Inferior parietal cortex (tissue), 1 donor: ENCODE measurements around the gene FBXW12.

Source experiments
- DNase-seq: peaks from one replicate; pipeline ENCODE4 v3.0.0-alpha.2; 2016; ENCODE audit errors: extremely low spot score

The FBXW12 gene

DNA sequence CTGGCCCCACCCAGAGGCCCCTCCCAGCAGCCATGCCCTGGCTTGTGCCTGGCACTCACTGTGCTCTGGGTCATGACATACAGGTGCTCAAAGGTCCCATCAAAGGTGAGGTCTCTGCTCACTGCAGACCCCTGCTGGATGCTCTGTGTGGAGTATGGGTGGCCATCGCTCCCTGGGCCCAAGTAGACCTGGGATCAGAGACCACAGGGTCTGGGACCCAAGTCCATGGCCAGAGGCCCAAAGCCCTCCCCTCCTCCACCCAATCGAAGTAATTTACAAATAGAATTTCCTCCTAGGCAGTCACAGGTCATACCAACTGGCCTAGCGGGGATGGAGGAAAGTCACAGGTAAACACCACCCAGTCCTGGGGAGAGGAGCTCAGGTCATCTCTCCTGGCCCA lies 50.3 kb downstream of the FBXW12 start:
- DNase-seq, result no peak

DNA sequence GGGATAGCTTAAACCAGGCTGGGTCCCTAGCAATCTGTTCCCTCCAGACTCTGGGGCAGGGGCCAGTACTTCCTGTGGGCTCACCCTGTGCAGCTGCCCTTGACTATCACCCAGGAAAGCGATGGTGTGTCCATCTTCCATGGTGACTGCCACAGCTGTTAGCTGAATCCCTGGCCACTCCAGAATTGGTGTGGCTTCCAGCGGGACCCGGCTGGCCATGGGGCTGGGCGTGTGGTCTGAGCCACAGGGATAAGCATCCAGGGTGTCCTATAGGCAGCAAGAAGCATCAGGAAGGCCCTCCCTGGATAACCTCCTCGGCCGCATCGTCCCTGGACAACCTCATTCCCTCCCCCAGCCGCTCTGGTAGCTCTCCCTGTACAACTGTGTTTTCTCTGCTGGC lies 50.7 kb downstream of the FBXW12 start:
- DNase-seq, result no peak

DNA sequence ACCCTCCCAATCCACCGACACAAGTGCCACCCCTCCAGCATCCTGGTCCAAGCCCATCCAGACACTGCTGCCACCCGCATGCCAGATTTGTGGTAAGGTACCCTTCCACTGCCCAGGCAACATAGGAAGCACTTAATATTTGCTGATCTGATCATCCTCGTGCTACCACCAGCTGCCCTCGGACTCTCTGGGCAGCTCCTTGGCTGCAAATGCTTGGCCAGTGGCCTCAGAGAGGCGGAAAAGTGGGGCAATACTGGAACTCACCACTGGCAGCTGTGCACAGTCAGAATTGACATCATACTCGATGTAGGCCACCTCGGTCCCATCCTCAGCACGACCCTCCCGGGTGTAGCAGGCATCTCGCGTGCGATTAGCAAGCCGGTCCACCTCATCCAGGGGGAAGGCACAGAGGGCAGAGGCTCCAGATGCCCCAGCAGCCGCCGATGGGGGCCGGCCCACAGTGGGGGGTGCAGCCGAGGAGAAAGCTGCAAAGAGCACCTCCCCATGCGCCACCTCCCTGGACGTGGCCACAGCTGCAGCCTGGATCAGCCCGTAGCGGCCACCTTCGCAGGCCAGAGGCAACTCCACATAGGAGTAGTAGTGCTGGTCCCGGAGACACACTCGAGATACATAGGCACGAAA lies 51.3 kb downstream of the FBXW12 start:
- DNase-seq, result no peak

DNA sequence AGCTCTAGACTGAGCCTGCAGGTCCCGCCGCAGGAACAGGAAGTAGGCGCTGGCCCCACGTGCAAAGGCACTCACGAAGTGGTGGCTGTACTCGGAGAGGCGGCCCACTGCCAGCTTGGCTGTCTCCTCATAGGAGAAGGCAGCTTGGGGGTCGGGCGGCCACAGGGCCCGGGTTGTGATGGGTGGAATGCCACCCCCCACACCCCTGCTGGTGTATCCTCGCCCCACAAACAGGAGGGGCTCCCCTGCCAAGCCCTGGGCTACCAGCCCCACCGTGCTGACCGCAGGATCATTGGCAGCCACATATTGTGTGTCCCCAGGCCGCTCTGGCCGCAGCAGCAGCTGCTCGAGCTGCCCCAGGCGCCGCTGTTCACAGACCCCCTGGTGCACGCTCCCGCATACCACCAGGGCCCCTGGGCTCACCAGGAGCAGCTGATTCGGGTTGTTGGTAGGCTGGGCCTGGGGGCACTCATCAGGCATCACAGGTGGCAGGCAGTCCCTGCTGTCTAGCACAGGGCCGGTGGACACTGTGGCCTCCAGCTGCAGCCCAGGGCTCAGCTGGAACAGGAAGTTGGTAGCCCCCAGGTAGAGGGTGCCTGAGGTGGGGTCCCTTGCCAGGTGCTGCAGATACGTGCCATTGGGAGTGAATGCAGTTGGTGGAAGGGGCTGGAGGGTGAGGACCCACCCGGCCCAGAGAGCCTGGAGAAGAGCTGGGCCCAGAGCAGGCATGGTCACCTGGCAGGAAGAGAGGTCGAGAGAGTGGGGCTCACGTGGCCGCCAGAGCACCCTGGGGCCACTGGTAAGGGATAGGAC lies 52.1 kb downstream of the FBXW12 start:
- DNase-seq, result no peak

DNA sequence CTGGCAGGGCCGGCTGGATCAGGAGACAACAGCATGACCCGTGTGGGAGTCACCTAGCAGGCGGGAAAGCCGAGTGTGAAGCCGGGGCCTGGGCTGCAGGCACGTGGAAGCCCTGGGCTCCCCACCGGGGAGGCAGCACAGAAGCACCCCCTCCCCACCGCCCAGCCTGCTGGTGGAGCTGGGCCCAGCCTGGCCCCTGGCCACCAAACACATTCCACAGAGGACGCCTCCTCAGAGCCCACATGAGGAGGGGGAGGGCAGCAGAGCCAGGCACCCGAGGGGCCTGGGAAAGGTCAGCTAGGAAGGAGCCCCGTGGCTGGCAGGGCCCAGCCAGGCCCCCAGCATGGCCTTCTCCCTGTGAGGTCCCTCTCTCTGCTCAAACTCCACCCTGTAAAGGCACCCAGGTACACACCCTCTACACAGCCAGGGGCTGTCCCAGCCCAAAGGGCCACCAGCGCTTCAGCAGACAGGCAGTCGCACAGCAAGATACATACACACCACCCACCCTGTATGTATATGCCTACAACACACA lies 53.3 kb downstream of the FBXW12 start:
- no peak for DNase-seq

DNA sequence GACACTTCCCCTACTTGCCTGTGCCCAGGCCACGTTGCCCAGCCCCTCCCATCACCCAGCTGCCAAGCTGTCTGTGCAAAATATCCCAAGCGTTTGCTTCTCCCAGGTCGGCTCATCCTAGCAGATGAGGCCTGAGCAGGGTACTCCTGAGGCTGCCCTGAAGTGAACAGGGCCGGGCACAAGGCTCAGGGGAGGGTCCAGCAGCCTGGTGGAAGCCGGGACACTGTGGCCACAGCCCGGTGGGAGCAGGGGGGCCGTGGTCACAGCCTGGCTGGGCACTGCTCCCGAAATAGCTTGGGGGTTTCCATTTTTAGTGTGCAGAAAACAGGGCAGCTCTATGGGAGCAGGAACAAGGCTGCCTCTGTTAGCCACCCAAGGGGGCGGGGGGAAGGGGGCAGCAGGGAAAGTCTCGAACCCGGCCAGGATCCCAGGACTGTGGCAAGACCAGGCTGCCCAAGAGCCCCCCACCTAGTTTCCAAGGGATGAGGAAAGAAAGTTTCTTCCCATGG lies 54.4 kb downstream of the FBXW12 start:
- peak; percentile 83 for DNase-seq

DNA sequence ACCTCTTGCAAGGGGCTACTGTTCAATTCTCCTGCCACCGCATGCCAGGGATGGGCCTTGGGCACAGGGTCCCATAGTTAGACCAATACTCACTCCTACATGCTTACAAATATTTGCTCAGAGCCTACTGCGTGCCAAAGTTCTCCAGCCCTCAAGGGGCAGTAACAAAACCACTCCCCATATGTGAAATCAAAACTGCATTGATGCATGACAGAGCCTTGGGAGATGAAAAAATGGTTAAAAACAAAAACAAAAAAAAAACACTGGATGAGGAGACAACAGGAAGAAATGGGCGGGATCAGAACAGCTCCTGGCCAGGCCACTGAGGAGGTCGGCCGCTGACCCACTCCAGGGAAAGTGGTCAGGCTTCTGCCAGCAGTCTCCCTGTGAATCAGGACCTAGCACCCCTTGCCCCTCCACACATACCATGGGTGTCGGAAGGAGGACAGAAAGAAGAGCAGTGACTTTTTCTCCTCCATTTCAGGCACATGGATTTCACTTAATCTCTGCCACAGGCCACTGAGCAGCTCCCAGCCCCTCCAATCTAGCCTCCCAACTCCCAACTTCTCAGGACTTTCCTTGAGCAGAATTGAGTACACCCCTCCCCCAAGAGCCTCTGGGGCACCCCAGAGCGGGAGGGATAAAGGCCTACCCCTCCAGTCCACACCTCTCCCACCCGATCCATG lies 55.1 kb downstream of the FBXW12 start:
- DNase-seq, result no peak

DNA sequence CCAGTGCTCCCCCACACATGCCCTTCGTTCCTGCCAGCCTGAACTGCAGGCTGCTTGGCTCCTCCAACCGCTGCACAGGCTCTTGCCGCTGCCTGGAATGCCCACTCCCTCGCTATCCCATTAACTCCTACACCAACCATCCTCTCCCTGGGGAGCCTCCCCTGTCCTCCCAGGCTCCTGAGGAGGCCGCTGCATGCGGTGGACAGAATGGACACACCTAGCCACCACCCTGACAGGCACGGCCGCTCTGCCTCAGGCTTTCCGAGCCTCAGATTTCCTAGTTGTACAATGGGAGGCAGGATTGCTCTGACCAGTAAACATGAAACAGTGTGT lies 55.6 kb downstream of the FBXW12 start:
- no peak for DNase-seq

DNA sequence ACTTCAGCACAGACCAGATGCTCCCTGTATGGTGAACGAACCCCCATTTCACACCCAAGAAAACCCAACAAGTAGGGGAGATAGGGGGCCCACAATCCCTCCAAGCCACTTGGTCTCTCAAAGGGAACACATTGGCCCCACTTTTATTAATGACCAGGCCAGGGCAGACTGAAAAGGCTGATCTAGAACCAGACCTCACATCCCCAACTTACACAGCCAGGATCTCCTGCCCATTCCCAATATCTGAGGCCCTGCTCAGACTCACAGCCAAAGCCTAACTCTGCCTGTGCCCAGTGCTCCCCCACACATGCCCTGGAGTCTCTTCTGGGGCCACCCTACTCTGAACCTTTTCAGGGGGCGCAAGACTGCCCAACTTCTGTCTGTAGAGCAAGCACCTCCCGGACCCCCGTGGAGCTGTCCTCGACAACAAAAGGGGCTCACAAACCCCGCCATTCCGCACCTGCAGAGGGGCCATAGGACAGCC lies 56.1 kb downstream of the FBXW12 start:
- no peak for DNase-seq

DNA sequence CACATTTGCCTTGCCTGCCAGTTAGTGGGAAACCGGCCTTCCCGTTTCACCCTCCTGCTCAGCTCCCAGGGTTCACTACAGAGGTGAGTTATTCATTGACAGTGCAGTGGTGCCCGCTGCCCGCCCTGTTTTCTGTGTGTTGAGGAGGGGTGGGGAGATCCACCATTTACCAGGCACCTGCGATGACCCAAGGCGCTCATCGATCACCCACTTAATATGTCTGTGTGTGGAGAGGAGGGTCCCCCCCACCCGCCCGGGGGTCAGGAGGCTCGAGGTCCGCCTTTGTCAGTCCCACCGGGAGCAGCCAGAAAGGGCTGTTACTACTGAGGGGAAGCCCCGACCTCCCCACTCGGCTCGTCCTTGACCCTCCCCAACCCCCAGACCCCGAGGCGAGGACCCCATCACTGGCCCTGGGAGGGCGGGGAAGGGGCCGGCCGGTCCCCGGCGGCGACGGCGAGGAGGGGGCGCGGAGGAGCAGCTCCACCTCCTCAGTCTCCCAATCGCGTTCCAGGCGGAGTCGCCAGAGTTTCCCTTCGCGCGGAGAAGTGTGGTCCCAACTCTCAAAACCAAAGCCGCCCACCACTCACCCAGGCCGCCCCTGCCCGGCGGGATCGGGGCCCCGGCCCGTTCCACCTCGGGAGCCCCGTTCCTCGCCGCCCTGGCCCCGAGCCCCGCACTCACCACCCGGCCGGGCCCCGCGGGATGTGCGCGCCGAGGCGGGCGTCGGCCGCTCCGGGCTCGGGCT lies 56.7 kb downstream of the FBXW12 start:
- DNase-seq, result no peak

DNA sequence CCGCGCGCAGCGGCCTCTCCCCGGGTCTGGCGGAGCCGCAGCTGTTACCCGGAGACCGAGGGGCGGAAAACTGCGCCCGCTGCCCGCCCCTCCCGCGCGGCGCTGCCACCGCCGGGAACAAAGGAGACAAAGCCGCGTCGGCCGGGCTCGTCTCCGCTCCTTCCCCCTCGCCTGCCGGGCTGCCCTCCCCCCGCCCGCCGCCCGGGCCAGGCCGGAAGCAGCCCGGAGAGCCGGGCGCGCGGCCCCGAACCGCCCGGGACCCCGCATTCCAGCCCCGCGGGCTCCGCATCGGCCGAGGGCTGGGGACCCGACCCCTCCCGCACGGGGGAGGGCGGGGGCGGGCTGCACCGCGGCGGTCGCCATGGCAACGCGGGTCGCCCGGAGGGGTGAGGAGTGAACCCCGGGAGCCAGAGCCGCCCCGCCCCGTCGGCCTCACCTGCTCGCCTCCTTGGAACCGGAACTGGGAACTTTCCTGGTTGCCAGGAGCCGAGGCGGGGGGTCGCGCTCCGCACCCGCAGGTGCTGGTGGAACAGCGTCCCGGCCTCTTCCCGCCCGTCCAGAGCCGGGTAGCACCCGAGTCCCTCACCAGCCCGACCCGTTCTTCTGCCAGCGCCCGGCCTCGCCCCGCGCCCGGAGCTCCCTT lies 57.4 kb downstream of the FBXW12 start:
- DNase-seq, result peak; percentile 54

DNA sequence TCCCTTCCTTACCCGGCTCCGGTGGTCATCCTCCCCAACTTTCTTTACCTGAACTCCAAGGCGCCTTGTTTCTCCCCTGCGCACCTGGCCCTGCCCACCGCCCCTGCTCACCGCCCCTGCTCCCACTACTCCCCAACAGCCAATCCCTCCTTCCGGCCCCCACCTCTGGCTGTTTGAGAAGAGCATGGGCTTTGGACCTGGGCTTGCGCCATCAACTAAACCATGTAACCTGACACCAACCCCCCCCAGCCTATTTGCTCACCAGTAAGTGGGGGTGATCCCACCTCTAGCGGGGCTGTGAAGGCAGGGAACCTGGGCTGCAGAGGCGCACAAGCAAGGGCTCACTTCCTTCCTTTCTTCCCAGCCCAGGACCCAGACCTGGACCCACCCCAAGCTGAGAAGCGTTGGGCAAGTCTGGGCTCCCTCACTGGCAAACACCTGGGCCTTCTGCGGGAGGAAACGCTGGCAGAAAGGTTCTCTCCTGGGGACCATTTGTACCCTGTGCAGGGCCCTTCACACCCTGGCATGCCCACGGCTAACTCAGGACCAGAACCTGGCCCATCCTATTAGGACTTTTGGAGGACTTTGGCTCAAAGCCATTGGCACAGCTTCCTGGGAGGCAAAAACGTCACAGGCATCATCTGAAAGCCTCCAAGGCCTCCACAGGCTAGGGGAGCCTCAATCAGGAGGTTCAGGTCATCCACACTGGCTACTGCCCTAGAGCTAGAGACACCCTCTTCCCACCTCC lies 58.1 kb downstream of the FBXW12 start, which contains the start of gene PLXNB1:
Gene PLXNB1 (minus strand): TSS at position 127 of the 748 bp plus-strand sequence. CDS start 5,475 bp downstream, outside the sequence.
- no peak for DNase-seq

DNA sequence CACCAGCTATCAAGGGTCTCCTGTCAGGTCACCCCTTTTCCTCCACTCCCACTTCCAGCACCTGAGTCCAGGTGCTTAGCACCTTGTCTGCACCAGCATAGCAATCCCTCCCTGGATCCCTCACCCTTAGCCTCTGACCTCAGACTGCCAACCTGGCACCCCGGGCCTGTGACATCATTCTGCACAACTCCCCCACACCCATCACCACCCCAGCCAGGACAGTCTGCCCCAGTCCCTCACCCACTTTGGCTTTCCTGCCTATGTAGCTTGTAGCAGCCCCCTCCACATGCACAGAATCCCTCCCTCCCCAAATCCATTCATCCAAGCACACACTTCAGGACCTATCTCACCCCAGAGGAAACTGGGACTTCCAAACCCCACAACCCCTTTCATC lies 58.7 kb downstream of the FBXW12 start:
- DNase-seq, result no peak

DNA sequence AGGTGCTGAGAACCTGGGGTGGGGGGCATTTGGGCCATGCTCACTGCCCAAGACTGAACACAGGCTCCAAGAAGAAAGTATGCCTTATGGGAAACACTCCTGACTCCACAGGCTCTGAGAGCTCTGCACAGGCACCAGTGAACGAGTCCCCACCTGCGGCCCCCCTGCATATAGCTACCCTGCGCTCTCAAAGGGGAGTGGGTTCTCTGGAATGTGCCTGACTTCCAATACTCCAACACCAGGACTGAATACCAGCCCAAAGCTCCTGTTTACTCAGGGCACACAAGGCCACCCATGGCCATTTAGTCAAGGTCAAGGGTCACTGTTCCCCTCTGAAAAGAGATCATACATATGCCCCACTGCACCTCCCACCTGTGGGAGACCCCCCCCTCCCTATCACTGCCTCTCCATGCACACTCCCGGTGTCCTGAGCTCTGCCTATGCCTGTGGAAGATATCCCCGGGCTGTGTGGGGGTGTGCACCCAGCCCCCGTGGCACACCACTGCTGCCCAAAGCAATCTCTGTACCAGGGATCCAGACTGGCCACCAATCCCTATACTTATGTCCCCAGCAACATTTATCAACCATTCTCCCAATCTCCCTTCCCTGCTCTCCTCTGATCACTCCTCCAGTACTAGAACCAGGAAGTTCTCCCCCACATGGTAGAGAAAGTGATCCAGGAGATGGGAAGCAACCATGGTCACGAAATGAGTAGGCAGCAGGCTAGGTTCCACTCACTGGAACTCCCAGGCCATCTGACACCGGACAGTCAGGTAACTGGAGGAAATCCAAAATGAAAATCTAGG lies 59.4 kb downstream of the FBXW12 start:
- DNase-seq, result no peak

DNA sequence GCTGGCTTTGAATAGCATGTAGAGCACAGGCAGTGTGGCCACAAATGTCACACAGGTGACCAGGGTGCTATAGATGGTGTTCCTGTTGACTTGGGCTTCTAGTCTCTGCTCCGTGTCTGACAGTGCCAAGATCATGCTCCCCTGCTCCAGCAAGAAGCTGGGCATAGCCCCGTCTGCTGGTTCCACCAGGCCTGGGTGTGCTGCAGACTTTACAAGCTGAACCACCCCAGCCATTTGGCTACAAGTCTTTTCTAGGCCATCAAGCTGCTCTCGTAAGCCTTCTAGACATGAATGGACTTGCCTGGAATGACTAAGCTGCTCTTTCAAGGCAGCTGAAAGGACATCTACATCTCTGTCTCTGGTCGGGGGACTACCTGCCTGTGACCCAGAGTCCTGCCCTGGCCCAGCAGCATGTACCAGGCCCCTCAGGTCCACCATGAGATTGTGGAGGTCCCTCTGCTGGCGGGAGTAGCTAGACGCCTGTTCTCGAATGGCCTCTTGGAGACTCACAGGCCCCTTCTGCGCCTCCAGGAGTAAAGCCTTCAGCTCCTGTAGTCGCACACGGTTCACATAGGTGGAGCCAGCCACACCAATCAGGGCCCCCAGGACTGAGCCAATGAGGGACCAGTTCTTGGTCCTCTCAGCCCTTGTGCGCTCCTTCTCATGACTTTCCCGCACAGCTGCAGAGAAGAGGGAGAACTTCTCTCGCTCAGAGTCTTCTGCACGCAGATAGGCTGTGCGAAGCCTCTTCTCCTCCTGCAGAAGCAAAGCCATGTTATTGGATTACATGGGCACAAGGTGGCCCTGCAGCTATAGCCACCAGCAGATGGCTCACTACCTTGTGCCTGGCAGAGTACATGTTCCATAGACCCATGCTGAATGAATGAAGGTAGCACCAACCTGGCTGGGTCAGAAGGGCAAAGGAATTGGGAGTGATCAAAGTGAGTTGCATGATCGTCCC lies 60.7 kb downstream of the FBXW12 start:
- DNase-seq, result no peak

DNA sequence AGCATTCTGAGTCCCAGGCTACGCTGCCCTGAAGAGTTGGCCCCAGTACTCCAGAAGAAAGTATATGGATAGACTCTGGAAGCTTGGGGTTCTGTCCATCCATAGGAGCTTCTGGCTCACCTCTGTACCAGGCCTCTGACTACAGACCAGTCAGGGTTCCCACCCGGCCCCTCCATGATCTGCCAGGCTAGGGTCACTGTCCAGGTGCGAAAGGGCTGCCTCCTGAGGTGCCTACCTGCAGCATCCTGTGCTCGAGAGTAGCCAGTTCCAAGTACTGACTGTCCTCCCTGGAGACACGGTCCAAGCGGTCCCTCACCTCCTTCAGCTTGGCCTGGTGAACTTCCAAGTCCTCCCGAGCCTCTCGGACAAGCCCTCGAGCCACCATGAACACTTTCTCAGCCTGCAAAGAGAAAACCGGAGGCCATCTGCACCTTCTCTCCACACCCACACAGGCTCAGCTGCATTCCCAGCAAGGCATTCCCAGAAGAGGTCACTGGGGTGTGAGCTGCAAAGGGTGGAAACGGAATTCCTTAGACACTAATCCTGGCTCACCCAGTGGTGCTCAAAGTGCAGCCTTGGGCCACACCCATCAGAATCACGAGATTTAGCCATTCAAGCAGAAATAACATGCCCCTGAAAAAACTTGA lies 61.6 kb downstream of the FBXW12 start:
- DNase-seq, result no peak

DNA sequence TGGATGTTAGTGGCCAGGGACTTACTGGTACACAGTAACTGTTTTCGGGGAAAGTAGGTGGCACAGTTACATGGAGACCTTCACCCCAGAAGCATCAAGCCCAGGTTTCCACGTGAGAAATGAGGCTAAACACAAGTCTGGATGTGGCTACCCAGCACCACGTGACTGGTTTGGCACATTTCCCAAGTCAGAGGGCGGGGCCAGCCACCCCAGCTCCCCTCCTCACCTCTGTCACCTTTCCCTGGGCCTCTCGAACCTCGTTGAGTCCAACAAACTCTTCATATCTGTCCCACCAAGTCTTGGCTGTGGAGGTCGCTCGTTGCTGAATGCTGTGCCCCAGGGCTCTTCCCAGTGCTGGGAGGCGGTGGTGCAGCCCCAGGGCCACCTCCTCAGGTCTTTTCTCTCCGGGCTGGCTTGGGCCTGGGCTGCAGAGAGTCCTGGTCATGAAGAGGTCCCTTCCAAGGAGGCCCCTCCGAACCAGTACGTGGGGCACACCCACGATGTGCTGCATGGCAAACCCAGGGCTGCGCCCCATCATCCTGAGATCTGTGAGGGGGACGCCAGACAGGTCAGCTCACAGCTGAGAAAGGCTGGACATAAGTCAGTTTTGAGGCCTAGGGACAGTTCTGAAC lies 62.7 kb downstream of the FBXW12 start:
- DNase-seq, result no peak
